H1 (cell line): ENCODE measurements around the gene IGF2BP3. TPM values are rescaled to one million over a fixed set of nuclear protein-coding genes. Genes with fewer than 3 reads are reported as not detected.
"Not testable (repeated sequence)": the region's sequence is repeated elsewhere in the genome, so short reads cannot be mapped to it uniquely, and the experiment has no call there.

Experiments used
- CTCF ChIA-PET: fragments of 300-600 bp; sonication (Branson Sonifier 250); formaldehyde crosslinking; loops from one replicate; lab custom pipeline; 2021; ENCODE audit not compliant: partially characterized antibody; lab: Charles Lee
- POLR2A ChIA-PET: fragments of 300-600 bp; sonication (Branson Sonifier 250); formaldehyde crosslinking; loops from one replicate; lab custom pipeline; 2021; ENCODE audit warnings: inconsistent platforms; ENCODE audit not compliant: partially characterized antibody; lab: Charles Lee
- DNase-seq, 2 experiments: peaks; one replicate each; pipeline versions ENCODE4 v3.0.0 to v3.0.0-alpha.2; 2010 to 2022; ENCODE audit warnings: low spot score in 2 of 2, low read depth in 1 of 2, mixed read lengths in 1 of 2
- FAIRE-seq: peaks from 2 replicates; lab custom pipeline; 2011; peaks lifted over from hg19 to GRCh38; lab: Jason Lieb, UNC
- H2AFZ ChIP-seq: 2 replicates; pipeline ENCODE4 v1.8.1; 2012; ENCODE audit warnings: low read length, inconsistent platforms
- H2AK5ac ChIP-seq: 2 replicates; pipeline ENCODE4 v1.6.1; 2013; ENCODE audit warnings: low read depth, low read length
- H2BK120ac ChIP-seq: replicated peaks from 2 replicates; pipeline ENCODE3; 2013; ENCODE audit warnings: low read depth, low read length, inconsistent platforms
- H2BK12ac ChIP-seq: 2 replicates; pipeline ENCODE4 v1.6.1; 2013; ENCODE audit warnings: low read depth, low read length
- H2BK15ac ChIP-seq: 2 replicates; pipeline ENCODE4 v1.6.1; 2013; ENCODE audit warnings: low read length
- H2BK20ac ChIP-seq: 2 replicates; pipeline ENCODE4 v1.6.1; 2013; ENCODE audit warnings: low read length
- H2BK5ac ChIP-seq: 2 replicates; pipeline ENCODE4 v1.6.1; 2013; ENCODE audit warnings: low read depth, low read length
- H3K14ac ChIP-seq: 2 replicates; pipeline ENCODE4 v1.6.1; 2013; ENCODE audit warnings: inconsistent platforms; ENCODE audit not compliant: insufficient read length
- H3K18ac ChIP-seq: 2 replicates; pipeline ENCODE4 v1.6.1; 2013; ENCODE audit warnings: low read length; ENCODE audit errors: extremely low read depth
- H3K23ac ChIP-seq: 2 replicates; pipeline ENCODE4 v1.6.1; 2013; ENCODE audit warnings: inconsistent platforms; ENCODE audit not compliant: insufficient read length
- H3K23me2 ChIP-seq: 2 replicates; pipeline ENCODE4 v1.6.1; 2013; ENCODE audit warnings: low read depth, low read length
- H3K27ac ChIP-seq: 2 replicates; pipeline ENCODE4 v1.6.1; 2011; ENCODE audit warnings: low read depth, low read length, inconsistent platforms
- H3K27me3 ChIP-seq, 4 experiments: replicated peaks in 1 of 4; 1 replicate in 1 of 4; 2 replicates in 3 of 4; pipeline versions ENCODE4 v1.6.1 to v1.8.1; 2011 to 2013; ENCODE audit warnings: low read length in 3 of 4, mild to moderate bottlenecking in 3 of 4, inconsistent platforms in 2 of 4, mixed read lengths in 2 of 4, moderate library complexity in 1 of 4; ENCODE audit not compliant: control insufficient read depth in 3 of 4, insufficient read depth in 3 of 4; ENCODE audit errors: extremely low read depth in 1 of 4
- H3K36me3 ChIP-seq, 4 experiments: 2 replicates each; pipeline versions ENCODE4 v1.6.1 to v1.8.1; 2011 to 2013; ENCODE audit warnings: mild to moderate bottlenecking in 4 of 4, low read length in 3 of 4, moderate library complexity in 2 of 4, control low read depth in 1 of 4, inconsistent platforms in 1 of 4; ENCODE audit not compliant: insufficient read depth in 4 of 4, control insufficient read depth in 2 of 4
- H3K4ac ChIP-seq: replicated peaks from 2 replicates; pipeline ENCODE3; 2013; ENCODE audit warnings: low read length, low read depth, mixed read lengths, inconsistent platforms; ENCODE audit not compliant: insufficient read length
- H3K4me1 ChIP-seq, 4 experiments: replicated peaks in 1 of 4; 1 replicate in 1 of 4; 2 replicates in 3 of 4; pipeline versions ENCODE4 v1.6.1 to v1.8.1; 2011 to 2013; ENCODE audit warnings: low read length in 3 of 4, inconsistent platforms in 2 of 4, mixed read lengths in 1 of 4; ENCODE audit not compliant: insufficient read depth in 4 of 4, control insufficient read depth in 3 of 4
- H3K4me2 ChIP-seq, 2 experiments: 2 replicates each; pipeline versions ENCODE4 v1.6.1 to v1.8.1; 2011 to 2013; ENCODE audit warnings: low read depth in 2 of 2, low read length in 2 of 2, control low read depth in 1 of 2, inconsistent platforms in 1 of 2, mild to moderate bottlenecking in 1 of 2; ENCODE audit not compliant: insufficient read depth in 1 of 2
- H3K4me3 ChIP-seq, 4 experiments: fragments of 200-600, 300-600 bp in 1 of 4; sonication (generic), shearing (Covaris generic), sonication (Bioruptor Twin) in 1 of 4; 2 replicates each; pipeline versions ENCODE4 v1.5.1 to v1.8.1; 2011 to 2016; ENCODE audit warnings: low read length in 4 of 4, low read depth in 3 of 4, control low read depth in 2 of 4, inconsistent platforms in 2 of 4, mild to moderate bottlenecking in 2 of 4, mixed read lengths in 1 of 4, moderate library complexity in 1 of 4; ENCODE audit not compliant: insufficient read depth in 2 of 4; ENCODE audit errors: extremely low read depth in 1 of 4
- H3K56ac ChIP-seq: replicated peaks from 2 replicates; pipeline ENCODE3; 2013; ENCODE audit warnings: low read depth, mild to moderate bottlenecking, mixed read lengths, low read length, inconsistent platforms; ENCODE audit not compliant: insufficient read length
- H3K79me1 ChIP-seq: 2 replicates; pipeline ENCODE4 v1.6.1; 2013; ENCODE audit warnings: low read depth, low read length, control low read depth
- H3K79me2 ChIP-seq, 2 experiments: 2 replicates each; pipeline versions ENCODE4 v1.6.1 to v1.8.1; 2012 to 2013; ENCODE audit warnings: low read length in 2 of 2, mild to moderate bottlenecking in 2 of 2, inconsistent platforms in 1 of 2; ENCODE audit not compliant: insufficient read depth in 2 of 2, control insufficient read depth in 1 of 2
- H3K9ac ChIP-seq, 4 experiments: replicated peaks in 1 of 4; 1 replicate in 1 of 4; 2 replicates in 3 of 4; pipeline versions ENCODE4 v1.6.1 to v1.8.1; 2011 to 2013; ENCODE audit warnings: low read depth in 3 of 4, low read length in 3 of 4, control low read depth in 2 of 4, mild to moderate bottlenecking in 2 of 4, moderate library complexity in 2 of 4, inconsistent platforms in 1 of 4; ENCODE audit errors: extremely low read depth in 1 of 4
- H3K9me3 ChIP-seq, 2 experiments: 2 replicates each; pipeline versions ENCODE4 v1.6.1 to v1.8.1; 2012 to 2013; ENCODE audit warnings: mild to moderate bottlenecking in 2 of 2, moderate library complexity in 2 of 2, control low read depth in 1 of 2, inconsistent platforms in 1 of 2, low read depth in 1 of 2, low read length in 1 of 2, mixed read lengths in 1 of 2; ENCODE audit not compliant: insufficient read depth in 2 of 2
- H4K20me1 ChIP-seq, 2 experiments: replicated peaks in 1 of 2; 2 replicates each; pipeline versions ENCODE3 to v1.8.1; 2011 to 2013; ENCODE audit warnings: inconsistent platforms in 2 of 2, low read length in 2 of 2, mild to moderate bottlenecking in 1 of 2; ENCODE audit not compliant: insufficient read depth in 2 of 2, control insufficient read depth in 1 of 2
- H4K5ac ChIP-seq: 2 replicates; pipeline ENCODE4 v1.6.1; 2013; ENCODE audit warnings: low read length, low read depth, mixed read lengths, inconsistent platforms; ENCODE audit not compliant: insufficient read length
- H4K8ac ChIP-seq: 2 replicates; pipeline ENCODE4 v1.8.0; 2013; ENCODE audit warnings: mild to moderate bottlenecking, moderate library complexity, low read length, inconsistent platforms; ENCODE audit not compliant: insufficient read depth; ENCODE audit errors: extremely low read depth
- H4K91ac ChIP-seq: replicated peaks from 2 replicates; pipeline ENCODE3; 2013; ENCODE audit warnings: low read length, mixed read lengths, inconsistent platforms; ENCODE audit not compliant: insufficient read length
- WGBS, 2 experiments: shearing (Covaris generic) in 1 of 2; methylation state at CpG; one replicate each; pipeline versions ENCODE4 v1.1.6 to v1.1.7; 2013 to 2015; ENCODE audit warnings: low lambda C conversion rate in 2 of 2, mixed read lengths in 2 of 2, inconsistent platforms in 1 of 2, low coverage in 1 of 2, missing lambda C conversion rate in 1 of 2; ENCODE audit not compliant: insufficient replicate concordance in 2 of 2, insufficient coverage in 1 of 2, insufficient read length in 1 of 2; ENCODE audit errors: extremely low coverage in 1 of 2, missing lambda C conversion rate in 1 of 2; 5-methylcytosine and 5-hydroxymethylcytosine counted together
- polyA plus RNA-seq, 7 experiments: library from polyadenylated mRNA; depleted of rRNA in 3 of 7; stranded (reverse) in 5 of 7; unstranded in 2 of 7; fragments of >200 nt in 5 of 7; fragments of 200-250 nt in 2 of 7; gene quantifications; 1 replicate in 5 of 7; 2 replicates in 1 of 7; 4 replicates in 1 of 7; pipeline versions ENCODE4 v1.2.1 to v1.2.3, GENCODE V29; 2011 to 2013; ENCODE audit warnings: missing spikeins in 2 of 7, mixed read lengths in 2 of 7
- total RNA-seq: library from RNA; stranded (reverse); fragmentation: NEBNext Ultra II Directional; extraction: Animal tissue kit (Norgen Biotek cat#: 25700); gene quantifications from 2 replicates; pipeline ENCODE4 v1.2.1, GENCODE V29; 2021

IGF2BP3 gene
- total and polyA plus RNA-seq, 2 of the 8 experiments (the other 6 are each of a cell fraction or from before 2014, with no cell fraction given), result 66.3 to 193 TPM

DNA sequence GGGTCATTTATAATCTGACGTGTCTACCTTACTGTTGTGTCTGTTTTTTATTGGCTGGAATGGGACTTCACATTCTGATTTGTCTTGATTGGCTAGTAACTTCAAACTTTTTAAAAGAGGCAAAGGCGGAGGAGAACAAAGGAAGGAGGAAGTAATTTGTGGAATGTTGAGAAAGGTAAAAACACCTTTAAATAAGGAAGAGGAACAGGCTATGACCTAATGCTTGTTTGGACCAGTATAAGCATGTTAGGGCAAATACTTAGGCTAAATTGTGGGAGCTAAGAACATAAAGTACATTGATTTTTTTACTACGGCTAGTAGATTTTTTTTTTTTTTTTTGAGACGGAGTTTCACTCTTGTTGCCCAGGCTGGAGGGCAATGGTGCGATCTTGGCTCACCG lies 43.5 kb upstream of the IGF2BP3 start:
- not testable (repeated sequence) for H3K9ac ChIP-seq, H2AK5ac ChIP-seq, H3K14ac ChIP-seq, FAIRE-seq, H3K4ac ChIP-seq, H2BK20ac ChIP-seq, H3K27me3 ChIP-seq, H4K5ac ChIP-seq, H3K9me3 ChIP-seq, H4K91ac ChIP-seq, H2BK15ac ChIP-seq, H3K56ac ChIP-seq, H2AFZ ChIP-seq, H2BK120ac ChIP-seq, H3K4me3 ChIP-seq, DNase-seq, H2BK12ac ChIP-seq, H4K8ac ChIP-seq, H3K27ac ChIP-seq, H2BK5ac ChIP-seq, H3K4me2 ChIP-seq, H3K4me1 ChIP-seq, H3K79me1 ChIP-seq, H3K23ac ChIP-seq, H3K23me2 ChIP-seq, H3K18ac ChIP-seq
- CTCF ChIA-PET, result interaction anchor here (0.6 to 0.7 kb wide), 2 partner anchors 19 to 47 kb away, joined by 3 to 4 read pairs; no protein-coding TSS in a partner anchor
- POLR2A ChIA-PET, result interaction anchor here (0.7 to 4.0 kb wide), 3 partner anchors 9 to 33 kb away, joined by 3 to 21 read pairs (median 3); no protein-coding TSS in a partner anchor
- Histone ChIP-seq H3K36me3 (peaks cover 38 to 96% (median 72%) of the 10 kb centered on the region in 4 experiments), H3K79me2 (peaks cover 3 to 86% of the 10 kb centered on the region in 2 experiments; a peak in 3 of 4 replicates), H4K20me1 (peaks cover 10 to 12% of the 10 kb centered on the region in 2 experiments)
- WGBS, 2 experiments, result 94% methylated on average over 6 of the region's 6 CpGs; no CpG with 5 or more reads in 1 of the 2 experiments
